A673 (cell line): Measurements from ENCODE around the gene GON7. TPM values are rescaled to one million over a fixed set of nuclear protein-coding genes. Genes with fewer than 3 reads are reported as not detected.

Experiments used
- BruUV-seq: library from RNA; stranded (reverse); fragments of 400-500 nt; replicated peaks from 2 replicates; lab custom pipeline; 2021; lab: Mats Ljungman, UMichigan
- CTCF ChIA-PET: fragments of 300-600 bp; sonication (Branson Sonifier 250); formaldehyde crosslinking; loops from one replicate; lab custom pipeline; 2022; ENCODE audit warnings: antibody characterized with exemption; lab: Charles Lee
- POLR2A ChIA-PET: fragments of 300-600 bp; sonication (Branson Sonifier 250); formaldehyde crosslinking; loops from one replicate; lab custom pipeline; 2022; ENCODE audit warnings: antibody characterized with exemption; ENCODE audit not compliant: low non-redundant PET; lab: Charles Lee
- DNase-seq: peaks from one replicate; pipeline ENCODE4 v3.0.0-alpha.2; 2015; ENCODE audit warnings: low spot score
- H3K27ac ChIP-seq: fragments of 200-600 bp; sonication (generic); 2 replicates; pipeline ENCODE4 v1.5.1; 2016; ENCODE audit warnings: mixed run types, low read depth, mild to moderate bottlenecking, mixed read lengths, antibody characterized with exemption, low read length; ENCODE audit not compliant: poor library complexity, severe bottlenecking
- H3K27me3 ChIP-seq: fragments of 200-600 bp; sonication (generic); replicated peaks from 2 replicates; pipeline ENCODE4 v1.6.1; 2017; ENCODE audit warnings: mixed run types, low read depth, mild to moderate bottlenecking, mixed read lengths, antibody characterized with exemption, low read length; ENCODE audit not compliant: insufficient read depth, poor library complexity
- H3K36me3 ChIP-seq: fragments of 200-600 bp; sonication (generic); 2 replicates; pipeline ENCODE4 v1.6.1; 2016; ENCODE audit warnings: mixed run types, mild to moderate bottlenecking, mixed read lengths, antibody characterized with exemption, low read length; ENCODE audit not compliant: insufficient read depth, poor library complexity, severe bottlenecking
- H3K4me1 ChIP-seq: fragments of 200-600 bp; sonication (generic); 2 replicates; pipeline ENCODE4 v1.6.1; 2017; ENCODE audit warnings: mixed run types, mild to moderate bottlenecking, mixed read lengths, antibody characterized with exemption, low read length; ENCODE audit not compliant: insufficient read depth, poor library complexity, severe bottlenecking
- H3K4me3 ChIP-seq: fragments of 200-600 bp; sonication (generic); 2 replicates; pipeline ENCODE4 v1.5.1; 2016; ENCODE audit warnings: low read depth, mixed run types, mild to moderate bottlenecking, mixed read lengths, low read length; ENCODE audit not compliant: poor library complexity, severe bottlenecking
- H3K9me3 ChIP-seq: fragments of 200-600 bp; sonication (generic); 2 replicates; pipeline ENCODE4 v1.6.1; 2016; ENCODE audit warnings: mixed run types, low read depth, mild to moderate bottlenecking, mixed read lengths, antibody characterized with exemption, low read length; ENCODE audit not compliant: poor library complexity, severe bottlenecking
- EZH2 ChIP-seq: fragments of 200-600 bp; sonication (generic); IDR thresholded peaks from 2 replicates; pipeline ENCODE4 v1.6.1; 2017; ENCODE audit warnings: borderline replicate concordance, low read depth, mild to moderate bottlenecking, mixed read lengths, antibody characterized with exemption, low read length; ENCODE audit not compliant: poor library complexity, severe bottlenecking
- intact Hi-C: fragments of 100-400 bp; cut with micrococcal nuclease; formaldehyde crosslinking; loops from one replicate; pipeline ENCODE4 v1.10.0; 2022; ENCODE audit not compliant: unreplicated experiment
- total RNA-seq: library from RNA; stranded (reverse); gene quantifications from 2 replicates; pipeline ENCODE4 v1.2.3, GENCODE V29; 2021
- TF ChIP-seq, protein P1 (sequence below): fragments of 300-800, 200-600 bp; sonication (generic); conservative IDR thresholded peaks from 2 replicates; pipeline ENCODE4 v1.5.1; 2017; ENCODE audit warnings: low read depth, mild to moderate bottlenecking, antibody characterized with exemption, low read length, moderate library complexity, mixed read lengths

The GON7 gene
- total RNA-seq, 1 experiment from 2014 or later, result 24.1 TPM

- intact Hi-C loops, result no loop called here
- Histone ChIP-seq H3K4me1 (peaks cover 10% of the 10 kb centered on the region), H3K27ac (peak overlapping the region; percentile 98), H3K36me3 (peaks cover 26% of the 10 kb centered on the region), H3K9me3 (no peaks in the 10 kb centered on the region), H3K27me3 (no peaks in the 10 kb centered on the region), H3K4me3 (peak overlapping the region; percentile 100)
- POLR2A ChIA-PET, result interaction anchor here (0.6 kb wide), 1 partner anchor 346 kb away, joined by 5 read pairs; no protein-coding TSS in a partner anchor
- BruUV-seq, result no TSS peak
- no peak for DNase-seq
- CTCF ChIA-PET, result interaction anchor here (1.9 kb wide), 1 partner anchor 70 kb away, joined by 6 read pairs; the partner anchor contains the start of gene ITPK1
- no peak for TF ChIP-seq EZH2
- TF ChIP-seq, protein P1, sequence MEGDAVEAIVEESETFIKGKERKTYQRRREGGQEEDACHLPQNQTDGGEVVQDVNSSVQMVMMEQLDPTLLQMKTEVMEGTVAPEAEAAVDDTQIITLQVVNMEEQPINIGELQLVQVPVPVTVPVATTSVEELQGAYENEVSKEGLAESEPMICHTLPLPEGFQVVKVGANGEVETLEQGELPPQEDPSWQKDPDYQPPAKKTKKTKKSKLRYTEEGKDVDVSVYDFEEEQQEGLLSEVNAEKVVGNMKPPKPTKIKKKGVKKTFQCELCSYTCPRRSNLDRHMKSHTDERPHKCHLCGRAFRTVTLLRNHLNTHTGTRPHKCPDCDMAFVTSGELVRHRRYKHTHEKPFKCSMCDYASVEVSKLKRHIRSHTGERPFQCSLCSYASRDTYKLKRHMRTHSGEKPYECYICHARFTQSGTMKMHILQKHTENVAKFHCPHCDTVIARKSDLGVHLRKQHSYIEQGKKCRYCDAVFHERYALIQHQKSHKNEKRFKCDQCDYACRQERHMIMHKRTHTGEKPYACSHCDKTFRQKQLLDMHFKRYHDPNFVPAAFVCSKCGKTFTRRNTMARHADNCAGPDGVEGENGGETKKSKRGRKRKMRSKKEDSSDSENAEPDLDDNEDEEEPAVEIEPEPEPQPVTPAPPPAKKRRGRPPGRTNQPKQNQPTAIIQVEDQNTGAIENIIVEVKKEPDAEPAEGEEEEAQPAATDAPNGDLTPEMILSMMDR, result no peak
Measured at GRCh38 chr14:93185349-93185720, 21.5 kb downstream of the GON7 start.

DNA sequence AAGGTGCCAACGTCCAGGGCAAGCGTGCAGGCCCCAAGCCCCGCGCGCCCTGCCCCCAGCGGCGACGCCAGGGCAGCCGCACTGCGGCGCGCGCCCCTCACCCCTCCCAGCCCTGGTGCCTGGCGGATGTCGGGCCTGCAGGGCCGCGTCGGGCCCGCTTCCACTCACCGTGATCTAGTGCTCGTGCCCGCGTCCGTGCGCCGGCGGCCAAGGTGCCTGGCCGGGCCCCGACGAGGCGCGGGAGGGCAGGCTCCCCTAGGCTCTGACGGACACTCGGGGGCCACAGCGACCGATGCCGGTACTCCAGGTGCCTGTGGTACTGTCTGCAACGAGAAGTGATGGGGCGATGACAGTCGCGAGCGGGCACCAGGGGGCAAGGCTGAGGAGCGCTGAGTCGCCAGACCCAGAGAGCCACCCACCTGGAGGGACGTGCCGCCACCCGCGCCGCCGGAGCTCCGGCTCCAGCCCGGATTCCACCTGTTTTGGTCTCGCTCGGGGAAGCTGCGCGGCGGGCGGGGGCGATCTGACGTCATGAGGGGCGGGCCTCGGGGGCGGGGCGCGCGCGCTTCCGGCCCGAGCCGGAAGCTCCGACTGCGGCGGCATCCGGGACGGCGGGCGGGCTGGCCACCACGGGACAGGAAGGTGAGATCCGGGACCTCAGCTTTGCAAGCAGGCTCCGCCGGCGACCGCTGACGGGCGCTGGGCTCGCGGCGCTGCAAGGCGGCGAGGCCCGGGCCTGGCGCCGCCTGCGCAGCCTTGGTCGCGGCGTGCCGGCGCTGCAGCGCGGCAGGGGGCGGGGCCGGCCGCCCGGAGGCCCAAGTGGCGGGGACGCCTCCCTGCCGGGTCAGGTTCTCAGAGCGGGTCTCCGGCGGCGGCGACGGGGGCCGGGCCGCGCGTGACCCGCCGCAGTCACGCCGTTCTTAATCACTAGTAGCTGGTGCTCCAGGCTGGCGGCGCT, 22.2 kb downstream of the GON7 start, which contains the start of the genes LYSET and MOAP1:
Gene LYSET (plus strand): TSS at position 927 of the 958 bp plus-strand sequence. CDS start 89 bp downstream, outside the sequence.
Gene MOAP1 (minus strand): TSS at position 507 of the 958 bp plus-strand sequence. CDS start 655 bp downstream, outside the sequence.
- TF ChIP-seq, protein P1, result 0 out of 2 replicates have a peak, but pooled peaks have one; percentile 16
- no peak for TF ChIP-seq EZH2
- DNase-seq, result peak; percentile 93
- no peaks in the 10 kb centered on the region for H3K27me3 ChIP-seq
- peaks cover 26% of the 10 kb centered on the region for H3K36me3 ChIP-seq
- POLR2A ChIA-PET, result interaction anchor here (0.6 kb wide), 1 partner anchor 347 kb away, joined by 5 read pairs; no protein-coding TSS in a partner anchor
- intact Hi-C loops, result no loop called here
- no peaks in the 10 kb centered on the region for H3K9me3 ChIP-seq
- peaks cover 10% of the 10 kb centered on the region for H3K4me1 ChIP-seq
- peak within 1 kb of the TSS; percentile 98 for H3K27ac ChIP-seq
- H3K4me3 ChIP-seq, result peak within 1 kb of the TSS; percentile 100
- BruUV-seq, result no TSS peak
- CTCF ChIA-PET, result interaction anchor here (1.0 to 1.9 kb wide), 2 partner anchors 34 to 69 kb away, joined by 5 to 6 read pairs; partner anchors contain the start of gene ITPK1

DNA sequence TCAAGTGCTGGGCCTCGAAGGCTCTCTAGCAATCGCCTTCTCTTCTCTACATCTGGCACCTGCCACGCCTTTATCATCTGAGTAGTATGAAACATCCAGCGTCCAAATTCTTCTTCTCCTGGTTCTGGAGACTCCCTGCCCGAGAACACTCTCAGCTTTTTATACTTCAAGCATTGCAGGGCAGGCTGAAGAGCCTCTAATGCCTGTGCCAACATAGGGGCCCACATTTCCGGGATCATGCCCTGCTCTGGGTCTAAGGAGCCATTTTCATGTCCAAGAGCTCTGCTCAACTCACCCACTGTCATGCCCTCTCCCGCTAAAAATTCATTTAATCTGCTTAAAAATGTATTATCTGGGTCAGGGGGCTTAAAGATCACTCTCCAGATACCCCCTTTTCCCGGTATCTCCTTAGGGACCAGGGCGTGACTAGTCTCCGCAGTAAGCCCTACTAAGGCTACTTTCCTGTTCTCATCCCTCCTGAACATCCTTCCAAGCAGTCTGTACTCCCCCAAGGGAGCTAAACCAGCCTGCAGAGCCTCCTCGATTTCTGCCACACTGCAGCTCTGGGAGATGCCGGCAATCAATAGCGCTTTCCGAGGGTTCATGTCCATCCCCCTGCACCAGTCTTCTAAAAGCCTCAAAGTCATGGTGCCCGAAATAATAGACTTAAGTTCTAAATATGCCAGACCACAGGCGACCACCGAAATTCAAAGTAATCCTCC, 23.1 kb downstream of the GON7 start:
- ChIA-PET CTCF (interaction anchor here (1.0 to 1.9 kb wide), 2 partner anchors 35 to 68 kb away, joined by 5 to 6 read pairs; partner anchors contain the start of gene ITPK1), POLR2A (interaction anchor here (0.6 kb wide), 1 partner anchor 15 kb away, joined by 3 read pairs; no protein-coding TSS in a partner anchor)
- intact Hi-C loops, result no loop called here
- no peak for TF ChIP-seq EZH2
- TF ChIP-seq, protein P1, result no peak
- H3K9me3 ChIP-seq, result no peaks in the 10 kb centered on the region
- peaks cover 18% of the 10 kb centered on the region for H3K36me3 ChIP-seq
- peak overlapping the region; percentile 98 for H3K27ac ChIP-seq
- peak overlapping the region; percentile 100 for H3K4me3 ChIP-seq
- DNase-seq, result no peak
- no peaks in the 10 kb centered on the region for H3K27me3 ChIP-seq
- H3K4me1 ChIP-seq, result peaks cover 10% of the 10 kb centered on the region
- BruUV-seq, result TSS peak; percentile 71
